ENCODE data around the gene LRRC59. TPM values are rescaled to one million over a fixed set of nuclear protein-coding genes. Genes with fewer than 3 reads are reported as not detected.

The LRRC59 gene
- total RNA-seq, 1 donor: 181 TPM

DNA sequence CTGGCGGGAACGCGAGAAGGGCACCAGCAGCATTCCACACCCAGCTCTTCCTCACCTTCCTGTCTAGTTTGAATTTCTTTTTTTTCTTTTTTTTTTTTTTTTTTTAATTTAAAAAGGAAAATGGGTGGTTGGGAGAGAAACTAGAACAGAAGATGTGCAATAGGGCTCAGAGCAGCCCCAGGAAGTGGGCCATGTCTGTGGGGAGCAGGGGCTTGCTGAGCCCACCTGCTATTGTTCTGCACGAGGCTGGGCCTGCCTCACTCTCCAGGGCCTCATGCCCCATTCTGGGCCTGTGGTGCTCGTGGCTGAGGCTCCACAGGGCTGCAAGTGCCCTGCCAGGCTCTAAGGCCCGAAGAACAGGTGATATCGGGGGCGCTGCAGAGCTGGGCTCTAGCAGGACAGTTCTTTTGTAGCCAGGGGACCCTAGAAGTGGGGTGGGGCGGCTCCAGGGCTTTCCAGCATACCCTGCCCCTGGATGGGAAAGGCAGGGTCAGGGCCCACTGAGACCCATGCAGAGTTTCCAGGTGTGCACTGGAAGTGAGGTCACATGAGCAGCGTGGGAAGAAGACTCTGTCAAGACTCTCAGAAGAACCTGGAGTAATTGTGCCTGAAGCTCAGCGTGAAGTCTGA, 36.7 kb downstream of the LRRC59 start:
- no peak for DNase-seq (ENCODE audit: low read depth)
- TF ChIP-seq, protein P1, sequence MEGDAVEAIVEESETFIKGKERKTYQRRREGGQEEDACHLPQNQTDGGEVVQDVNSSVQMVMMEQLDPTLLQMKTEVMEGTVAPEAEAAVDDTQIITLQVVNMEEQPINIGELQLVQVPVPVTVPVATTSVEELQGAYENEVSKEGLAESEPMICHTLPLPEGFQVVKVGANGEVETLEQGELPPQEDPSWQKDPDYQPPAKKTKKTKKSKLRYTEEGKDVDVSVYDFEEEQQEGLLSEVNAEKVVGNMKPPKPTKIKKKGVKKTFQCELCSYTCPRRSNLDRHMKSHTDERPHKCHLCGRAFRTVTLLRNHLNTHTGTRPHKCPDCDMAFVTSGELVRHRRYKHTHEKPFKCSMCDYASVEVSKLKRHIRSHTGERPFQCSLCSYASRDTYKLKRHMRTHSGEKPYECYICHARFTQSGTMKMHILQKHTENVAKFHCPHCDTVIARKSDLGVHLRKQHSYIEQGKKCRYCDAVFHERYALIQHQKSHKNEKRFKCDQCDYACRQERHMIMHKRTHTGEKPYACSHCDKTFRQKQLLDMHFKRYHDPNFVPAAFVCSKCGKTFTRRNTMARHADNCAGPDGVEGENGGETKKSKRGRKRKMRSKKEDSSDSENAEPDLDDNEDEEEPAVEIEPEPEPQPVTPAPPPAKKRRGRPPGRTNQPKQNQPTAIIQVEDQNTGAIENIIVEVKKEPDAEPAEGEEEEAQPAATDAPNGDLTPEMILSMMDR (IDR thresholded peaks at IDR 0.05; ENCODE audit: insufficient read depth, low read depth, low read length): no peak
- H3K4me3 ChIP-seq (ENCODE audit: low read depth, low read length): no peak overlapping the region

DNA sequence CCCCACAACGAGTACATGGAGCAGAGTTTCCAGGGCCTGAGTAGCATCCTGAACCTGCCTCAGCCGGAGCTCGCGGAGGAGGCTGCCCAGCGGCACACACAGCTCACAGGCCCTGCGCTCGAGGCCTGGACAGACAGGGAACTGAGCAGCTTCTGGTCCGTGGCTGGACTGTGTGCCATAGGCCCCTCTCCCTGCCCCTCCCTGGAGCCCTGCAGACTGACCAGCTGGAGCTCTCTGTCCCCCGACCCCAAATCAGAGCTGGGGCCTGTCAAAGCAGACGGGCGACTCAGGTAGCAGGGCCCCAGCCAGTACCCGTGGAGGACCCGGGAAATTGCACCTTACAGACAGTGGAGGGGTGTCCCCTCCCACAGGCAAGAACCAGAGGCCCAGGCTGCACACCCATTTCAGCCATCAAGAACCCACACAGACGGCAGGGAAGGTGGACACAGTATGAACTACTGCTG, 37.3 kb downstream of the LRRC59 start:
- no peak overlapping the region for H3K4me3 ChIP-seq (ENCODE audit: low read depth, low read length)
- TF ChIP-seq, protein P1 (IDR thresholded peaks at IDR 0.05; ENCODE audit: insufficient read depth, low read depth, low read length): no peak
- no peak for DNase-seq (ENCODE audit: low read depth)

DNA sequence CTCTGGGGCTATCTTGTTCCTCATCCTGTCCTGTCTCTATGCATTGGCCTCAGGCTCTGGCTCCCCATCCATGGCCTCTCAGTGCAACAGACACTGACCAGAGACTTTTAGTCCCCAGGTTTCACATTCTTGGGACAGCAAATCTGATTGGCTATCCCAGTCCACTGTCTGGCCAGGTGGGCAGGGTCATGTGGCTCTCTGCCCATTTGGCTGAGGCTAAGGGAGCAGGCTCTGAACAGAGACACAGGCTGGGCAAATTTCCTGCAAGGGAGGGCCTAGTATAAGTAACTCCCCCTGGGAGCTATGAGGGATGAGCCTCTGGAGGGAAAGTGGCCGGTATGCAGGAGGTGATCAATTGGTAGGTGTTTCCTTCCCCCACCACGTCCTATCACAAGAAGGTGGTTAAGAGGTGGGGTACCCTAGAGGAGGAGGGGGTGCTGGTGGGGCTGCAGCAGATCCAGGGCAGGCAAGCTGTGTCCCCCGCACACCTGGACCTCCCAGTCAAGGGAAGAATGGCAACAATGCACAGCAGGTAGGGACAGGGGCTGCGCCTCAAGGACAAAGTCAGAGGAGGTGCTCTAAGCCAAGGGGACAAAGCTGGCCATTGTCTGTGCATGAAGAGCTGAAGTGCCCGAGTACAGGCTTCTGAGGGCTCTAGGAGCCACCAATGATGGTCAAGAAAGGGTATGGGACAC, 38.2 kb downstream of the LRRC59 start:
- no peak for DNase-seq (ENCODE audit: low read depth)
- H3K4me3 ChIP-seq (ENCODE audit: low read depth, low read length): no peak overlapping the region
- TF ChIP-seq, protein P1 (IDR thresholded peaks at IDR 0.05; ENCODE audit: insufficient read depth, low read depth, low read length): no peak

DNA sequence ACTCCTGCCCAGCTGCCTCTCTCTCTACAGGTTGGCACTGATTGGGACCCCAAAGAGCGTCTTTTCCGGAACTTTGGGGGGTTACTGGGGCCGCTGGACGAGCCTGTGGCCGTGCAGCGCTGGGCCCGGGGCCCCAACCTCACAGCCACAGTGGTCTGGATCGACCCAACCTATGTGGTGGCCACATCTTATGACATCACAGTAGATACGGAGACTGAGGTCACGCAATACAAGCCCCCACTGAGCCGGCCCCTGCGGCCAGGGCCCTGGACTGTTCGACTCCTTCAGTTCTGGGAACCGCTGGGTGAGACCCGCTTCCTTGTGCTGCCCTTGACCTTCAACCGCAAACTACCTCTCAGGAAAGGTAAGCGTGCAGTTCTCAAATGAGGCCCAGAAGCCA, 39.1 kb downstream of the LRRC59 start:
- no peak for DNase-seq (ENCODE audit: low read depth)
- TF ChIP-seq, protein P1 (IDR thresholded peaks at IDR 0.05; ENCODE audit: insufficient read depth, low read depth, low read length): no peak

DNA sequence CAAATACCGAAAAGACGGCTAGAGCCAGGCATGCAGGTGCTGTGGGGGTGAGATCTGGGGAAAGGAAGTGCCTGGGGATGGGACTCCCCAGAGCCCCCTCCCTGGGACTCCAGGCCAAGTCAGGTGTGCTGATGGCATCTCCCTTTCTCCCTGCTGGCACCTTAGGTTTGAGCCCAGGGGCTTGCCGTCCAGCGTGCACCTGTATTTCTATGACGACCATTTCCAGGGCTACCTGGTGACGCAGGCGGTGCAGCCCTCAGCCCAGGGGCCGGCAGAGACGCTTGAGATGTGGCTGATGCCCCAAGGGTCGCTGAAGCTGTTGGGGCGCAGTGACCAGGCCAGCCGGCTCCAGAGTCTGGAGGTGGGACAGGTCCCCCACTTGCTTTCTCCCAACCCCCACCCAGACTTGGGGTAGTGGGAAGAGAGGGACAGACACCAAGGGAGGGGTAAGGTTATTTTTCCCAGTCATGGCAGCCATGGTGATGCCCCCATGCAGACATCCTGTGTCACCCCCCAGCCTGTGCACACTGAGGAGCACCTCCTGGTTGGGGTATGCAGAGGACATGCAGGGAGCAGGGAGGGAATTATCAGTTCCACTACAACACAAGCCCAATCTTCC, 40.3 kb downstream of the LRRC59 start:
- TF ChIP-seq, protein P1 (IDR thresholded peaks at IDR 0.05; ENCODE audit: insufficient read depth, low read depth, low read length): no peak
- H3K4me3 ChIP-seq (ENCODE audit: low read depth, low read length): no peak overlapping the region
- DNase-seq (ENCODE audit: low read depth): no peak

More for the DNA sequence above, 39.1 kb downstream of the LRRC59 start:
- H3K4me3 ChIP-seq (ENCODE audit: low read depth, low read length): no peak overlapping the region

DNA sequence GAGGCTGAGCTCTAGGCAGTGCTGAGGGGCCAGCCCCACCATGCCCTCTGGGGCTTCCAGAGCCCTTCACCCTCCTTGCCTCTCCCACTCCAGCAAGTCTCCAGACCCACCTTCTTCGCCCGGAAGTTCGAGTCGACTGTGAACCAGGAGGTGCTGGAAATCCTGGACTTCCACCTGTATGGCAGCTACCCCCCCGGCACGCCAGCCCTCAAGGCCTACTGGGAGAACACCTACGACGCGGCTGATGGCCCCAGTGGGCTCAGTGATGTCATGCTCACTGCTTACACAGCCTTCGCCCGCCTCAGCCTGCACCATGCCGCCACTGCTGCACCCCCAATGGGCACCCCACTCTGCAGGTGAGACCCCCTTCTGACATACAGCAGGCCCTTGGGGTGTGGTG, 40.9 kb downstream of the LRRC59 start:
- TF ChIP-seq, protein P1 (IDR thresholded peaks at IDR 0.05; ENCODE audit: insufficient read depth, low read depth, low read length): no peak
- no peak overlapping the region for H3K4me3 ChIP-seq (ENCODE audit: low read depth, low read length)
- no peak for DNase-seq (ENCODE audit: low read depth)

Measured in fibroblast of villous mesenchyme (primary cell).